Stimulated activated CD4-positive, alpha-beta T cell treated with anti-CD3 and anti-CD28 coated beads, TNF-alpha, amount 100 ng/mL, for 4 hours (primary cell): ENCODE measurements around the gene MYO5A.
A peak's percentile ranks its signal among the peaks of the same experiment; 100 is the strongest.
"Not testable (repeated sequence)": the region's sequence is repeated elsewhere in the genome, so short reads cannot be mapped to it uniquely, and the experiment has no call there.

Experiments used
- DNase-seq, 3 experiments: peaks; one replicate each; pipeline ENCODE4 v3.0.0-alpha.2; 2020; ENCODE audit warnings: low read depth in 3 of 3

MYO5A gene

GRCh38 chr15:52540374-52541012 is 11.8 kb upstream of the MYO5A start:
- no peak for DNase-seq

- DNase-seq: no peak
These were observed 8.8 kb upstream of the MYO5A start for GRCh38 chr15:52537459-52537858.

GRCh38 chr15:52532427-52532826 is 3.7 kb upstream of the MYO5A start:
- no peak for DNase-seq

GRCh38 chr15:52529940-52530339 is 1.3 kb upstream of the MYO5A start:
- DNase-seq: no peak

GRCh38 chr15:52529341-52529924 is 753 bp upstream of the MYO5A start:
- no peak for DNase-seq

DNA sequence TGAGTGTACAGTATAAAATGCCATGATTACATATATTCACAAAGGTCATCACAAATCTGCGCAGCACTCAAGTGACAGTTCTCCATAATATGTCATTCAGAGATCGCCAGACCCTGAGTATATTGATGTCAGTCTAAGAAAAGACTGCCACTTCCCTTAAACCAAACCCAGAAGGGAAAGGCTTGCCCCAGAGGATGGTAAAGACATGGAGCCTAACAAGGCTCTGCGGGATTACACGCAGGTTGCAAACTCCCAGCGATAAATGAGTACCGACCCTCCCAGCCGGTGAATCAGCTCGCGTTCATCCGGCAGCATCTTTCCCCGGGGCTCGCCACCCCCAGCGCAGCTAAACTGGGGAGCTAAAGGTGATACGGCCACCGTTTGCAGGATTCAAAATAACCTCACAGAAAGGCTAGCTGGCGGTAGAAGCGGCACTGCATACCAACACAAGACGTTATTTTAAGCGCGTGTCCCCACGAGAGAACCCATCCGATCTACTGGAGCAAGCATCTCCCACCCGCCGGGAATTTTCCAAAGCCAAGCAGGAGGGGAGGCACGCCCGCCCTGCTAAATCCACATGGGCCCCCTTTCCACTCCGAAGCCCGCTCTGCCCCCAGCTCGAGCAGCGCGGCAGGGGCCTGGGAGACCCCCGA is 643 bp downstream of the MYO5A start:
- peak in 2 of 3 experiments; percentile 21 to 22 for DNase-seq

DNA sequence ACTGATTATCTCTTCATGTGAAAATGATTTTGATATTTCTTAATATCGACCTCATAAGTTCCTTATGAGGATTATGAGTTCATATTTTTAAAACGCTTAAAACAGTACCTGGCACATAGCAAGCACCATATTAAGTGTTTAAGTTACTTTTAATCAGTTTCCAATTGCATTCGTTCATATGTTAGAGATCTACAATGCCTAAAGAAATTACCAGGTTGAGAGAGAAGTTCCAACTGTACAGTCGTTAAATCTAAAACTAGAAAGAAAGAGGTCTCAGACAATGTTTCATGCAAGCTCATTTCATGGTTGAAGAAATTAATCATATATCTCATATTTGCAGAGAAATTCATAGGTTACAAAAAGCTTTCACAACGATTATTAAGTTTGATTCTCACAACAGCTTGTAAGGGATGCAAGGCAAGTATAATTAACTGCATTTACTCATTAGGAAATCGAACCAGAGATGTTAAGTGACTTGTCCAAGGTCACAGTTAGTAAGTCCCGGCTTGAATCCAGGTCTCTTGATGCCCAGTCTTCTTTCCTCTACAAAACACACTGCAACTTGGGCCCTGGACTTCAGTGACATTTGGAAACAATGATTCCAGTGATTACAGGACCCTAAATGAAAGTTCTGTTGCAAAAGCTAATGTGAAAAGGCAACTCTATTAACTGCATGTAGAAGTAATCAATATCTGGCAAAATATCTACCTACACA is 1.3 kb downstream of the MYO5A start:
- DNase-seq: no peak

DNA sequence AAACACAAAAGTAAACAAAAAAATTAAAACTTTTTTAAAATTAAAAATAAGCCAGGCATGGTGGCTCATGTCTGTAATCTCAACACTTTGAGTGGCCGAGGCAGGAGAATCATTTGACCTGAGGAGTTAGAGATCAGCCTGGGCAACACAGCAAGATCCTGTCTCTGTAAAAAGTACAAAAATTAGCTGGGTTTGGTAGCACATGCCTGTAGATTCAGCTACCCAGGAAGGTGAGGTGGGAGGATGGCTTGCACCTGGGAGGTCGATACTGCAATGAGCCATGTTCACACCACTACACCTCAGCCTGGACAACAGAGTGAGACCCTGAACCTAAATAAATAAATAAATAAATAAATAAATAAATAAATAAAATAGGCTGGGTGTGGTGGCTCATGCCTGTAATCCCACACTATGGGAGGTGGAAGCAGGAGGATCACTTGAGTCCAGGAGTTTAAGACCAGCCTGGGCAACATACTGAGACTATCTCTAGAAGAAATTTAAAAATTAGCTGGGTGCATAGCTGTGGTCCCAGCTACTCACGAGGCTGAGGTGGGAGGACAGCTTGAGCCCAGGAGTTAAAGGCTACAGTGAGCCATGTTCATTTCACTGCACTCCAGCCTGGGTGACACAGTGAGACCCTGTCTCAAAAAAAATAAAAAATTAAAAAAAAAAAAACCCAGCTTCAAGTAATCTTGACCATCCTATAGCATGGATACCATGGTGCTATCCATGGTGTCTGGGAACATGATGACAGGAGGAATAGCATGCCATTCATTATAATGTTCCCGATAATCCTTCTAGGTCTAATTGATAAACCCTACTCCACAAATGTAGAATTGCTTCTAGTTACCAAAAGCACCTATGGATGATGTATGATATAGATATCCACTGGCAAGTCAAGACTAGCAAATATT is 4.2 kb downstream of the MYO5A start:
- DNase-seq: no peak

DNA sequence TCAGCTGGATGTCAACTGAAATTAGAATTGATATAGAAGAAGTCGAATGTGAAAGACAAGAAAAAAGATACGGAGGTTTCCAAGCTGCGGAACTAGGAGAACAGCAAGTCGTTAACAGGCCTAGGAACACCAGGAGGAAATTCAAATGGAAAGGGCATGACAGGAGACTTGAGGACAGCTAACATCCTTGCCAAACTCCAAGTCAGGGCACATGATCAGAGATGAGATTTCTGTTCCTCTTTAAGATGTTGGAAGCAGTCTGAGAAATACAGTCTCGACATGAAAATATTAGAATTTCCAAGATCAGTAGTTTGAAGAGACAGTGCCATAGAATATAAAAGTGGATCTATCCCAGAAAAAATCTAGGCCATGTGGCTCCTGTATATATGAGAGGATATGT is 5.0 kb downstream of the MYO5A start:
- no peak for DNase-seq

DNA sequence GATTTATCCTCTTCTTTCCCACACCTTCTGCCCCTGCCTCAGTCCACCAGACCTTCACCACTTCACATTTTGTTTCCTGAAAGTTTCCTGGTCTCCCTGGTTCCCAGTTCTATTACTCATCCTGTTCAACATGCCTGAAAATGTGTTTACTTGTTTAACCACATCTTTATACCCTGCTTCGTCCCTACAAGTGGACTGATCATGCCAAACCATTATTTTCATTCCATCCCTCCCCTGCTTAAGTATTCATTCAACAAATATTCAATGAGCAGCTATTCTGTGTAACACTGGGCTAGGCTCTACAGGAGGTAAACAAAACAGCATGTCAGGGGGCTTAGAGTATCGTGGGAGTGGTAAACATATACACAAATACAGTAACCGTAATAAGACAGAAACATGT is 5.5 kb downstream of the MYO5A start:
- DNase-seq: no peak

- no peak for DNase-seq
These were observed 7.0 kb downstream of the MYO5A start for GRCh38 chr15:52521682-52522081.

DNA sequence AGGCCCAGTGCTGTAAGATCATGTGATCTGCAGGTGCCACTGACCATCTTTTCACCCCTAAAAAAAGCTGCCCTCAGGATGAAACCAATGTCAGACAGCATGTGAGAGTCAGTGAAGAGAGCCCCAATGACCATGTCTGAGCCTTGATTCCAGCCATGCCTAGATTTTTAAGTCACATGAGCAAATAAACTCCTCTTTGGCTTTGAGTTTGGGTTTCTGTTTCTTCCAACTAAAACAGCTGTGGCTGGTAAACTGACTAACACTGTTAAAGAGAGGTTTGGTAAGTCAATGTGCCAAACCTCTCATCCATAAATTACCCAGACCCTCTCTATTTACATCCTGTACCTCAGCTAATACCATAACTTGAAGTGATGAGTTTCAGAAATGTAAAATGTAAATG is 8.3 kb downstream of the MYO5A start:
- DNase-seq: no peak

- DNase-seq: no peak
These were observed 10.0 kb downstream of the MYO5A start for GRCh38 chr15:52518487-52519371.

DNA sequence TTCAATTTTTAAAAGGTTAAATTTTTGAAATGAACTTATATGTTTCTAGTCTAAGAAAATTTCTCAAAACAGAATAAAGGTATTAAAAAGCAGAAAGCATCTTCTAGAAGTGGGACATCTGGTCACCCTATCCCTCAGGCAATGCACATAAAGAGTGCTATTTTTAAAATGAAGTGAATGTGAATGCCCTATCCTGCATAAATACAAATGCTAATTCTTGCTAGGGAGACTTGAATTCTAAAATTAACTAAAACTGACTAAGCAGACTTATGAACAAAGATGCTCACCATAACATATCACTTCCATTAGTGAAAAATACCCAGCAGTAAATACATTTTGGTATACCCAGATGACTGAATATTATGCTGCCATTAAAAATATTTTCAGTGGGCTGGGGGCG is 11.7 kb downstream of the MYO5A start:
- no peak for DNase-seq

DNA sequence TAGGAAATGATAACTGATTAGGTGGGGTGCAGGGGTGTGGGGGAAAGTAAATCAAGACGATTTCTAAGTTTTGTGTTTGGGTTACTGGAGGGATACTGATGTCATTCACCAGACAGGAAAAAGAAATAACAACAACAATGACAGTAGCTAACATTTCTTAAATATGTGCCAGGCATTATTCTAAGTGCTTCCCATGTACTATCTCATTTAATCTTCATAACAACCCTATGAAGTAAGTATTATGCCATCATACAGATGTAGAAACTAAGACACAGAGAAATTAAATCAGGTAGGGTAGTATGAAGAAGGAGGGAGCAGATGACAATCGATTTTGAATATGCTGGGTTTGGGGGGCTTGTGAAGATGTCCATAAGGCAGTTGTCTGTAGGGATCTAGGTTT is 13.3 kb downstream of the MYO5A start:
- no peak for DNase-seq

DNA sequence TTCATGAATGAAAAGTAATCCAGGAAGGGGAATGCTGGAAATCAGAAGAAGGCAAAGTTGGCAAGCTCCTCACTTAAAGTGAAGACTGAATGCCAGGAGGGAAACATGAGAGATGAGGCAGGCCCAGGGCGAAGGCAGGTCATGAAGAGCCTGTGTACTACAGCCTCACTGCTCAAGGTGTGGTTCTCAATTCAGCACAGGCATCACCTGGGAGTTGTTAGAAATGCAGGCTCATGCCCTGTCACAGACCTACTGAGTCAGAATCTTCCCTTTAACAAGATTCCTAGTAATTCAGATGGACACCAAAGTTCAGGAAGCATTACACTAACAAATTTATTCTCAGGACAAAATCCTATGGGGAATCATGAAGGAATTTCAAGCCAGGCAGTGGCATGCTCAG is 14.2 kb downstream of the MYO5A start:
- DNase-seq: no peak

- DNase-seq: not testable (repeated sequence)
These were observed 15.8 kb downstream of the MYO5A start for GRCh38 chr15:52512869-52513268.

DNA sequence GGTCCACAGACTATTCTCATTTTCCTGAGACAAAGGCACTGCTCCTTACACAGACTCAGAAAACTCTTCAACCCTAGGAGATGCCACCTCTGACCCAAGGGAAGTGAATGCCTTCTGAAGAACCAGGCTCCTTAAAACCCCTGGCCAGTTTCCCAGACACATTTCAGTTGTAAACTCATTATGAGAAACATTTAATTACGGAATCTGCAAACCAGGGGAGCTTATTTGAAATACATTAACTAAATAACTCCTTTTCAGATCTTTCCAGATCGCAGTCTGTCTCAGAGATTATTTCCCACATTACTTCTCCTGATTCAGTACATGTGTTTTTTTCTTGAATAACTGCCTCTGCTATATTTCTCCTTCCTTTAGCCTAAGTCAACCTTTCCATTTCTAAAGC is 17.6 kb downstream of the MYO5A start:
- DNase-seq: no peak

GRCh38 chr15:52509500-52510245 is 19.0 kb downstream of the MYO5A start:
- DNase-seq: no peak

- DNase-seq: no peak
These were observed 22.1 kb downstream of the MYO5A start for GRCh38 chr15:52506549-52506948.
